Lung (tissue), 12 donors: ENCODE measurements around the gene AFAP1L2. TPM values are rescaled to one million over a fixed set of nuclear protein-coding genes. Genes with fewer than 3 reads are reported as not detected.

Source experiments
- ATAC-seq: fragments of 200-7000 bp; cut with Tn5 transposase; one replicate; pipeline ENCODE4 v1.9.1; 2020; ENCODE audit warnings: moderate number of reproducible peaks; ENCODE audit not compliant: insufficient read depth, low FRiP score
- DNase-seq, 3 donors: peaks; one replicate each; pipeline ENCODE4 v3.0.0-alpha.2; 2013 to 2017
- H3K27ac ChIP-seq, 2 donors: one replicate each; pipeline ENCODE4 v1.5.1; 2013; ENCODE audit warnings: mild to moderate bottlenecking in 2 of 2, moderate library complexity in 2 of 2, control low read depth in 1 of 2, inconsistent platforms in 1 of 2, low read depth in 1 of 2, low read length in 1 of 2
- H3K27me3 ChIP-seq, 3 donors: one replicate each; pipeline ENCODE4 v1.5.1; 2013; ENCODE audit warnings: low read length in 2 of 3; ENCODE audit not compliant: control insufficient read depth in 3 of 3, insufficient read depth in 3 of 3
- H3K36me3 ChIP-seq, 4 donors: one replicate each; pipeline ENCODE4 v1.5.1; 2013; ENCODE audit warnings: low read length in 4 of 4, mild to moderate bottlenecking in 1 of 4, moderate library complexity in 1 of 4; ENCODE audit not compliant: control insufficient read depth in 4 of 4, insufficient read depth in 4 of 4
- H3K4me1 ChIP-seq, 5 donors: one replicate each; pipeline ENCODE4 v1.5.1; 2013; ENCODE audit warnings: low read length in 5 of 5, mild to moderate bottlenecking in 2 of 5, moderate library complexity in 1 of 5; ENCODE audit not compliant: control insufficient read depth in 5 of 5, insufficient read depth in 5 of 5
- H3K4me3 ChIP-seq: one replicate; pipeline ENCODE4 v1.5.1; 2013; ENCODE audit warnings: mild to moderate bottlenecking, control low read depth, moderate library complexity
- H3K9ac ChIP-seq, 2 donors: one replicate each; pipeline ENCODE4 v1.5.1; 2013; ENCODE audit warnings: low read length in 2 of 2, control low read depth in 1 of 2; ENCODE audit not compliant: insufficient read depth in 1 of 2
- H3K9me3 ChIP-seq, 4 donors: one replicate each; pipeline ENCODE4 v1.5.1; 2013; ENCODE audit warnings: low read length in 3 of 4, mild to moderate bottlenecking in 1 of 4, moderate library complexity in 1 of 4; ENCODE audit not compliant: control insufficient read depth in 4 of 4, insufficient read depth in 3 of 4
- CTCF ChIP-seq: IDR thresholded peaks from 2 replicates; pipeline ENCODE4 v1.5.1; 2012; ENCODE audit warnings: mild to moderate bottlenecking; ENCODE audit errors: control extremely low read depth, extremely low read depth
- WGBS, 2 donors: extraction: QIAGEN DNeasy Blood & Tissue Kit; methylation state at CpG; one replicate each; pipeline ENCODE4 v1.1.7; 2013; 5-methylcytosine and 5-hydroxymethylcytosine counted together
- polyA plus RNA-seq, 2 donors: library from polyadenylated mRNA; stranded (reverse); fragments of 200-250 nt; gene quantifications; one replicate each; pipeline ENCODE4 v1.2.1, GENCODE V29; 2013
- total RNA-seq, 2 donors: library from RNA; depleted of rRNA in 1 of 2; stranded (reverse); fragments of >200 nt in 1 of 2; gene quantifications; one replicate each; pipeline ENCODE4 v1.2.1, GENCODE V29; 2014 to 2021
- donor health status: control.
- donor health status: control.
- donor health status: Bipolar disorder and iron deficiency.
- donor health status: healthy.
- donor health status: DM: yes; HTN: yes; CAD: no.

The AFAP1L2 gene
- total and polyA plus RNA-seq, 4 donors = 2.0 to 21.0 (median 5.8) TPM

- ATAC-seq = no peak
- H3K4me1 ChIP-seq = peaks cover 0 to 8% (median 4%) of the 10 kb centered on the region in 5 donors
- H3K27ac ChIP-seq = no peak overlapping the region
- peaks cover 0 to 4% (median 0%) of the 10 kb centered on the region in 4 donors for H3K9me3 ChIP-seq
- no peaks in the 10 kb centered on the region for H3K27me3 ChIP-seq
- 60 to 63% methylated on average over 3 of the region's 3 CpGs for WGBS, 2 donors
- no peak for TF ChIP-seq CTCF
- DNase-seq = no peak
- no peak overlapping the region for H3K9ac ChIP-seq
- no peak overlapping the region for H3K4me3 ChIP-seq
- H3K36me3 ChIP-seq = peaks cover 0 to 4% (median under 1%) of the 10 kb centered on the region in 4 donors
Observed at GRCh38 chr10:114388275-114388674, 16.0 kb downstream of the AFAP1L2 start.

- peaks cover 0 to 4% (median under 1%) of the 10 kb centered on the region in 4 donors for H3K36me3 ChIP-seq
- no peaks in the 10 kb centered on the region for H3K27me3 ChIP-seq
- 88 to 90% methylated on average over 4 of the region's 4 CpGs for WGBS, 2 donors
- H3K27ac ChIP-seq = no peak overlapping the region
- H3K9me3 ChIP-seq = peaks cover 0 to 4% (median 0%) of the 10 kb centered on the region in 4 donors
- TF ChIP-seq CTCF = no peak
- ATAC-seq (no peak), DNase-seq (no peak)
- no peak overlapping the region for H3K9ac ChIP-seq
- no peak overlapping the region for H3K4me3 ChIP-seq
- peaks cover 0 to 8% (median 4%) of the 10 kb centered on the region in 5 donors for H3K4me1 ChIP-seq
Observed at GRCh38 chr10:114387784-114388183, 16.5 kb downstream of the AFAP1L2 start.

- ATAC-seq (no peak), DNase-seq (no peak)
- Histone ChIP-seq H3K4me3 (no peak overlapping the region), H3K9ac (no peak overlapping the region), H3K9me3 (peaks cover 0 to 4% (median 0%) of the 10 kb centered on the region in 4 donors), H3K36me3 (peaks cover 0 to 4% (median 0%) of the 10 kb centered on the region in 4 donors), H3K27me3 (no peaks in the 10 kb centered on the region), H3K4me1 (peaks cover 0 to 7% (median 4%) of the 10 kb centered on the region in 5 donors), H3K27ac (no peak overlapping the region)
- 91% methylated on average over 6 of the region's 6 CpGs for WGBS, 2 donors
- no peak for TF ChIP-seq CTCF
Observed at GRCh38 chr10:114386452-114386851, 17.9 kb downstream of the AFAP1L2 start.

- peaks cover 0 to 4% (median 1%) of the 10 kb centered on the region in 4 donors for H3K9me3 ChIP-seq
- DNase-seq (no peak), ATAC-seq (no peak)
- WGBS, 2 donors = 85 to 90% methylated on average over 3 of the region's 3 CpGs
- no peaks in the 10 kb centered on the region for H3K27me3 ChIP-seq
- no peak overlapping the region for H3K27ac ChIP-seq
- no peak overlapping the region for H3K4me3 ChIP-seq
- H3K9ac ChIP-seq = no peak overlapping the region
- H3K4me1 ChIP-seq = peaks cover 0 to 7% (median 4%) of the 10 kb centered on the region in 5 donors
- peaks cover 0 to 4% (median 0%) of the 10 kb centered on the region in 4 donors for H3K36me3 ChIP-seq
- no peak for TF ChIP-seq CTCF
Observed at GRCh38 chr10:114385557-114385956, 18.7 kb downstream of the AFAP1L2 start.
